K562 (cell line): ENCODE measurements around the gene PCSK2. TPM values are rescaled to one million over a fixed set of nuclear protein-coding genes. Genes with fewer than 3 reads are reported as not detected.

Experiments used
- ATAC-seq: fragments of 200-7000 bp; cut with Tn5 transposase; 3 replicates; pipeline ENCODE4 v1.9.1; 2020; ENCODE audit warnings: moderate library complexity
- BruUV-seq: library from RNA; stranded (reverse); fragments of 400-500 nt; replicated peaks from 2 replicates; lab custom pipeline; 2021; lab: Mats Ljungman, UMichigan
- CTCF ChIA-PET: fragments of 300-600 bp; formaldehyde crosslinking; extraction: SDS; loops from one replicate; lab custom pipeline; 2021; ENCODE audit warnings: low intra/inter-chr PET ratio; lab: Yijun Ruan, JAX
- POLR2A ChIA-PET: fragments of 300-600, 350-650 bp; sonication (Branson Sonifier 250); formaldehyde crosslinking; extraction: SDS; loops from one replicate; lab custom pipeline; 2021; ENCODE audit warnings: antibody characterized with exemption, inconsistent platforms; lab: Yijun Ruan, JAX
- DNase-seq, 4 experiments: peaks; one replicate each; pipeline versions ENCODE4 v3.0.0 to v3.0.0-alpha.2; 2011 to 2018; ENCODE audit warnings: low spot score in 3 of 4, mixed read lengths in 3 of 4; ENCODE audit errors: extremely low read depth in 1 of 4
- FAIRE-seq: peaks from 2 replicates; lab custom pipeline; 2011; peaks lifted over from hg19 to GRCh38; lab: Jason Lieb, UNC
- H2AFZ ChIP-seq: 2 replicates; pipeline ENCODE4 v1.6.0; 2011; ENCODE audit warnings: low read depth, low read length, control low read depth, inconsistent platforms
- H3K27ac ChIP-seq: fragments of 200-600 bp; 3 replicates; pipeline ENCODE4 v1.8.0; 2011; ENCODE audit warnings: low read depth, mild to moderate bottlenecking, control low read depth, inconsistent platforms, low read length, moderate library complexity, mixed read lengths; ENCODE audit errors: extremely low read depth
- H3K27me3 ChIP-seq, 2 experiments: fragments of 300-600 bp in 1 of 2; 2 replicates in 1 of 2; 3 replicates in 1 of 2; pipeline versions ENCODE4 v1.6.0 to v1.8.0; 2011; ENCODE audit warnings: inconsistent platforms in 2 of 2, low read length in 2 of 2, mild to moderate bottlenecking in 1 of 2, mixed read lengths in 1 of 2, moderate library complexity in 1 of 2; ENCODE audit not compliant: control insufficient read depth in 2 of 2, insufficient read depth in 2 of 2
- H3K36me3 ChIP-seq: fragments of 300-600 bp; 3 replicates; pipeline ENCODE4 v1.8.0; 2011; ENCODE audit warnings: mild to moderate bottlenecking, low read length, inconsistent platforms; ENCODE audit not compliant: control insufficient read depth, insufficient read depth
- H3K4me1 ChIP-seq, 2 experiments: fragments of 200-600 bp in 1 of 2; replicated peaks in 1 of 2; 2 replicates in 1 of 2; 3 replicates in 1 of 2; pipeline versions ENCODE4 v1.5.1 to v1.8.0; 2011; ENCODE audit warnings: inconsistent platforms in 2 of 2, low read length in 2 of 2, mild to moderate bottlenecking in 1 of 2, mixed read lengths in 1 of 2, moderate library complexity in 1 of 2; ENCODE audit not compliant: control insufficient read depth in 2 of 2, insufficient read depth in 2 of 2
- H3K4me2 ChIP-seq: 2 replicates; pipeline ENCODE4 v1.6.1; 2011; ENCODE audit warnings: low read length, control low read depth, inconsistent platforms, mixed read lengths; ENCODE audit not compliant: insufficient read depth
- H3K4me3 ChIP-seq: fragments of 200-600 bp; sonication (generic), shearing (Covaris generic); 2 replicates; pipeline ENCODE4 v1.5.1; 2016; ENCODE audit warnings: control low read depth, inconsistent platforms
- H3K79me2 ChIP-seq: fragments of 200-600 bp; 3 replicates; pipeline ENCODE4 v1.8.0; 2011; ENCODE audit warnings: low read length, inconsistent platforms; ENCODE audit not compliant: control insufficient read depth, insufficient read depth
- H3K9ac ChIP-seq, 2 experiments: 2 replicates each; pipeline versions ENCODE4 v1.6.0 to v1.6.1; 2011; ENCODE audit warnings: low read depth in 2 of 2, low read length in 2 of 2, control low read depth in 1 of 2, inconsistent platforms in 1 of 2, mild to moderate bottlenecking in 1 of 2, mixed read lengths in 1 of 2; ENCODE audit not compliant: insufficient read depth in 1 of 2
- H3K9me1 ChIP-seq: one replicate; pipeline ENCODE4 v1.6.0; 2011; ENCODE audit warnings: inconsistent platforms, mild to moderate bottlenecking, low read length, moderate library complexity; ENCODE audit not compliant: control insufficient read depth, insufficient read depth
- H3K9me3 ChIP-seq: replicated peaks from 2 replicates; pipeline ENCODE4 v1.5.1; 2011; ENCODE audit warnings: low read depth, low read length, inconsistent platforms; ENCODE audit not compliant: control insufficient read depth, insufficient read depth
- H4K20me1 ChIP-seq: replicated peaks from 2 replicates; pipeline ENCODE4 v1.6.1; 2011; ENCODE audit warnings: low read length, inconsistent platforms, mixed read lengths; ENCODE audit not compliant: control insufficient read depth, insufficient read depth
- FOXA1 ChIP-seq: fragments of 450-650 bp; IDR thresholded peaks from 2 replicates; pipeline ENCODE4 v1.6.1; 2016; ENCODE audit warnings: mild to moderate bottlenecking, borderline replicate concordance
- FOXP4 ChIP-seq: sonication (generic); formaldehyde crosslinking; IDR thresholded peaks from 2 replicates; pipeline ENCODE4 v1.8.0; 2022; ENCODE audit warnings: mild to moderate bottlenecking, missing genetic modification reagents, borderline replicate concordance
- GABPB2 ChIP-seq: fragments of 250-450 bp; sonication (Bioruptor Pico); conservative IDR thresholded peaks from 2 replicates; pipeline ENCODE4 v1.5.1; 2021; ENCODE audit warnings: mild to moderate bottlenecking
- JUNB ChIP-seq: fragments of 450-650 bp; formaldehyde crosslinking; conservative IDR thresholded peaks from 2 replicates; pipeline ENCODE4 v1.4.0; 2020; ENCODE audit warnings: mild to moderate bottlenecking
- PHF20 ChIP-seq: fragments of 450-650 bp; IDR thresholded peaks from 2 replicates; pipeline ENCODE4 v1.6.1; 2018; ENCODE audit not compliant: partially characterized antibody
- TAF9B ChIP-seq: fragments of 450-650 bp; IDR thresholded peaks from 2 replicates; pipeline ENCODE4 v1.6.1; 2018; ENCODE audit warnings: mild to moderate bottlenecking; ENCODE audit not compliant: partially characterized antibody
- ZEB2 ChIP-seq: fragments of 450-650 bp; IDR thresholded peaks from 2 replicates; pipeline ENCODE4 v1.6.1; 2016
- ZNF512 ChIP-seq: IDR thresholded peaks from 2 replicates; pipeline ENCODE4 v1.6.1; 2016; ENCODE audit warnings: missing genetic modification characterization, missing compliant biosample characterization
- ZNF57 ChIP-seq: fragments of 450-650 bp; formaldehyde crosslinking; IDR thresholded peaks from 2 replicates; pipeline ENCODE4 v1.4.0; 2020; ENCODE audit warnings: mild to moderate bottlenecking, moderate library complexity
- ZNF586 ChIP-seq: fragments of 450-650 bp; formaldehyde crosslinking; conservative IDR thresholded peaks from 2 replicates; pipeline ENCODE4 v1.4.0; 2020; ENCODE audit warnings: mild to moderate bottlenecking, moderate library complexity
- ZNF75A ChIP-seq: fragments of 450-650 bp; formaldehyde crosslinking; IDR thresholded peaks from 2 replicates; pipeline ENCODE4 v1.4.0; 2020; ENCODE audit warnings: mild to moderate bottlenecking
- WGBS: fragments of 100-300 bp; shearing (Covaris generic); methylation state at CpG from one replicate; pipeline ENCODE4 v1.1.6; 2016; ENCODE audit warnings: low coverage, mixed read lengths; ENCODE audit not compliant: insufficient coverage; ENCODE audit errors: missing lambda C conversion rate; 5-methylcytosine and 5-hydroxymethylcytosine counted together
- in situ Hi-C: fragments of 300-500 bp; cut with MboI; formaldehyde crosslinking; loops from 4 replicates; pipeline ENCODE4 v1.15.0; 2018; ENCODE audit warnings: inconsistent platforms, mixed read lengths
- intact Hi-C: fragments of 100-400 bp; cut with micrococcal nuclease; formaldehyde crosslinking; loops from 2 replicates; pipeline ENCODE4 v1.14.2; 2022
- polyA plus RNA-seq, 8 experiments: library from polyadenylated mRNA; depleted of rRNA in 4 of 8; stranded (reverse) in 5 of 8; unstranded in 3 of 8; fragments of >200 nt; fragmentation: Nextera tagmentation in 2 of 8; fragmentation: Illumina TruSeq in 1 of 8; extraction: Ambion mirVana in 2 of 8; extraction: Trizol in 1 of 8; gene quantifications; 2 replicates each; pipeline versions ENCODE4 v1.2.1 to v1.2.3, GENCODE V29; 2011 to 2014; ENCODE audit warnings: inconsistent platforms in 1 of 8, missing spikeins in 1 of 8
- total RNA-seq, 7 experiments: library from RNA; depleted of rRNA in 6 of 7; stranded (reverse); fragments of >200 nt in 6 of 7; fragmentation: Illumina TruSeq in 2 of 7; extraction: Trizol in 2 of 7; gene quantifications; 2 replicates each; pipeline versions ENCODE4 v1.2.1 to v1.2.3, GENCODE V29; 2011 to 2021; ENCODE audit warnings: low replicate concordance in 1 of 7
- TF ChIP-seq, protein P1 (sequence below): fragments of 250-450 bp; sonication (Bioruptor Pico); IDR thresholded peaks from 2 replicates; pipeline ENCODE4 v1.5.0; 2021; ENCODE audit warnings: mild to moderate bottlenecking, borderline replicate concordance

The PCSK2 gene
- total and polyA plus RNA-seq, 9 of the 15 experiments (the other 6 are each of a cell fraction or from before 2014, with no cell fraction given) = 0.04 to 0.07 (median 0.05) TPM; not detected in 6

- 1% methylated on average over 7 of the region's 7 CpGs for WGBS
- in situ Hi-C loops (no loop called here), intact Hi-C loops (no loop called here)
- no peak overlapping the region for H2AFZ ChIP-seq
- H3K4me3 ChIP-seq = no peak overlapping the region
- no peaks in the 10 kb centered on the region for H3K4me1 ChIP-seq
- H3K27me3 ChIP-seq = peaks cover 0 to 19% of the 10 kb centered on the region in 2 experiments; a peak in 2 of 5 replicates
- no peaks in the 10 kb centered on the region for H3K9me1 ChIP-seq
- ATAC-seq (no peak), DNase-seq (no peak), FAIRE-seq (no peak)
- H4K20me1 ChIP-seq = no peaks in the 10 kb centered on the region
- TF ChIP-seq JUNB (CRISPR knock-in tag) (no peak), ZNF586 (CRISPR knock-in tag) (no peak), PHF20 (no peak), ZNF75A (CRISPR knock-in tag) (no peak), FOXP4 (CRISPR knock-in tag) (no peak), GABPB2 (CRISPR knock-in tag) (no peak), FOXA1 (no peak), ZEB2 (no peak), ZNF512 (tag) (no peak), TAF9B (no peak), ZNF57 (no peak)
- TF ChIP-seq, protein P1, sequence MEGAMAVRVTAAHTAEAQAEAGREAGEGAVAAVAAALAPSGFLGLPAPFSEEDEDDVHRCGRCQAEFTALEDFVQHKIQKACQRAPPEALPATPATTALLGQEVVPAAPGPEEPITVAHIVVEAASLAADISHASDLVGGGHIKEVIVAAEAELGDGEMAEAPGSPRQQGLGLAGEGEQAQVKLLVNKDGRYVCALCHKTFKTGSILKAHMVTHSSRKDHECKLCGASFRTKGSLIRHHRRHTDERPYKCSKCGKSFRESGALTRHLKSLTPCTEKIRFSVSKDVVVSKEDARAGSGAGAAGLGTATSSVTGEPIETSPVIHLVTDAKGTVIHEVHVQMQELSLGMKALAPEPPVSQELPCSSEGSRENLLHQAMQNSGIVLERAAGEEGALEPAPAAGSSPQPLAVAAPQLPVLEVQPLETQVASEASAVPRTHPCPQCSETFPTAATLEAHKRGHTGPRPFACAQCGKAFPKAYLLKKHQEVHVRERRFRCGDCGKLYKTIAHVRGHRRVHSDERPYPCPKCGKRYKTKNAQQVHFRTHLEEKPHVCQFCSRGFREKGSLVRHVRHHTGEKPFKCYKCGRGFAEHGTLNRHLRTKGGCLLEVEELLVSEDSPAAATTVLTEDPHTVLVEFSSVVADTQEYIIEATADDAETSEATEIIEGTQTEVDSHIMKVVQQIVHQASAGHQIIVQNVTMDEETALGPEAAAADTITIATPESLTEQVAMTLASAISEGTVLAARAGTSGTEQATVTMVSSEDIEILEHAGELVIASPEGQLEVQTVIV (CRISPR knock-in tag) = no peak
- TF ChIP-seq, all 486 proteins: peak for 0
- Histone ChIP-seq H3K9me3 (no peaks in the 10 kb centered on the region), H3K4me2 (no peak overlapping the region), H3K36me3 (no peaks in the 10 kb centered on the region), H3K9ac (no peak overlapping the region), H3K27ac (no peak overlapping the region), H3K79me2 (no peaks in the 10 kb centered on the region)
- ChIA-PET CTCF (no interaction called here), POLR2A (no interaction called here)
- no TSS peak for BruUV-seq
Measured at GRCh38 chr20:17466641-17467040, 239.8 kb downstream of the PCSK2 start.
